SU-DHL-6 (cell line): ENCODE results near the gene QTRT2.

ENCODE experiments used
- CTCF ChIP-seq: fragments of 200-600 bp; sonication (generic); IDR thresholded peaks from one replicate; pipeline ENCODE4 v1.5.1; 2017; ENCODE audit warnings: antibody characterized with exemption, mild to moderate bottlenecking, low read length, moderate library complexity; ENCODE audit not compliant: insufficient read depth, poor library complexity, severe bottlenecking
- EZH2phosphoT487 ChIP-seq: fragments of 200-600 bp; sonication (generic), shearing (Covaris generic); conservative IDR thresholded peaks from 2 replicates; pipeline ENCODE4 v1.6.1; 2018; ENCODE audit warnings: mild to moderate bottlenecking, antibody characterized with exemption, low read length, moderate library complexity, mixed read lengths

GRCh38 chr3:114112696-114113095 is 56.2 kb downstream of the QTRT2 start:
- TF ChIP-seq CTCF = no peak
- no peak for TF ChIP-seq EZH2phosphoT487
